ENCODE data around the gene USP24. TPM values are rescaled to one million over a fixed set of nuclear protein-coding genes. Genes with fewer than 3 reads are reported as not detected.

The USP24 gene
- total RNA-seq, 2 donors from 2014 or later = 47.8 to 58.5 TPM

DNA sequence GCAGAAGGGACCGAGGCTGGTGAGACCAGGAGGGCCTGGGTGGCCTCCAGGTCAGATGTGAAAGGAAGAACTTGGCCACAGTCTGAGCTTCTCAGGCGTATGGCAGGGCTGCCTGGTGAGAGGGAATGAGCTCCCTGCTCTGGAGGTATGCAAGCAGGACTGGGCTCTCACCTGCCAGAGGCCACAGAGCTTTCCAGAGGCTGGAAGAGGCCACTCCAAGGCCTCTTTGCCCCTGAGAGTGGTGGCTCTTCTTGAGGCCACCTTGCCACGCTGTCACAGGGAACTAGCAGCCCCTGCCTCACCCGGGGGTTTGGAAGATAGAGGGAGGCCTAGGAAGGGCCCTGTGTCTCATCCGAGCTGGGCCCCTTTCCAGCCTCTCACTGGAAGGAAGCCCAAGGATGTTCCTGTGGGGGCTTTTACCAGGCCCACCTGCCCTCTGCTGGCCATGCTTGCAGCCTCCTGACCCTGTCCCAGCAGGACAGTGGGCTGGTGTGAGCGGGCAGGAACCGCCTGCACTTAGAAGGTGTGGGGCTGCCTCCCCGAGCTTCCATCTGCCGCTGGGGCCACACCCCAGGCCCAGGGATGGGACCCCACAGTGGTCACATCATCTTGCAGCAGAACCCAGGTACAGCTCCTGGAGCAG lies 165.8 kb downstream of the USP24 start:
- ATAC-seq (ENCODE audit: insufficient number of reproducible peaks, low FRiP score, low read depth) (no peak), DNase-seq (ENCODE audit: low spot score) (no peak)
- no peaks in the 10 kb centered on the region for H3K27me3 ChIP-seq (replicated peaks; ENCODE audit: insufficient read depth)
- H3K9me3 ChIP-seq = no peaks in the 10 kb centered on the region
- H3K4me3 ChIP-seq = no peak overlapping the region
- TF ChIP-seq, protein P1, sequence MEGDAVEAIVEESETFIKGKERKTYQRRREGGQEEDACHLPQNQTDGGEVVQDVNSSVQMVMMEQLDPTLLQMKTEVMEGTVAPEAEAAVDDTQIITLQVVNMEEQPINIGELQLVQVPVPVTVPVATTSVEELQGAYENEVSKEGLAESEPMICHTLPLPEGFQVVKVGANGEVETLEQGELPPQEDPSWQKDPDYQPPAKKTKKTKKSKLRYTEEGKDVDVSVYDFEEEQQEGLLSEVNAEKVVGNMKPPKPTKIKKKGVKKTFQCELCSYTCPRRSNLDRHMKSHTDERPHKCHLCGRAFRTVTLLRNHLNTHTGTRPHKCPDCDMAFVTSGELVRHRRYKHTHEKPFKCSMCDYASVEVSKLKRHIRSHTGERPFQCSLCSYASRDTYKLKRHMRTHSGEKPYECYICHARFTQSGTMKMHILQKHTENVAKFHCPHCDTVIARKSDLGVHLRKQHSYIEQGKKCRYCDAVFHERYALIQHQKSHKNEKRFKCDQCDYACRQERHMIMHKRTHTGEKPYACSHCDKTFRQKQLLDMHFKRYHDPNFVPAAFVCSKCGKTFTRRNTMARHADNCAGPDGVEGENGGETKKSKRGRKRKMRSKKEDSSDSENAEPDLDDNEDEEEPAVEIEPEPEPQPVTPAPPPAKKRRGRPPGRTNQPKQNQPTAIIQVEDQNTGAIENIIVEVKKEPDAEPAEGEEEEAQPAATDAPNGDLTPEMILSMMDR (IDR thresholded peaks at IDR 0.05) = no peak
- no peaks in the 10 kb centered on the region for H3K36me3 ChIP-seq
- H3K27ac ChIP-seq = no peak overlapping the region
- no peaks in the 10 kb centered on the region for H3K4me1 ChIP-seq (ENCODE audit: control insufficient read depth in 1 of 2, low read depth in 2 of 2)

GRCh38 chr1:55048453-55049270 lies 166.5 kb downstream of the USP24 start:
- no peak overlapping the region for H3K4me3 ChIP-seq
- no peak overlapping the region for H3K27ac ChIP-seq
- ATAC-seq (ENCODE audit: insufficient number of reproducible peaks, low FRiP score, low read depth) (no peak), DNase-seq (ENCODE audit: low spot score) (no peak)
- no peaks in the 10 kb centered on the region for H3K9me3 ChIP-seq
- no peaks in the 10 kb centered on the region for H3K27me3 ChIP-seq (replicated peaks; ENCODE audit: insufficient read depth)
- TF ChIP-seq, protein P1 (IDR thresholded peaks at IDR 0.05) = no peak
- H3K4me1 ChIP-seq (ENCODE audit: control insufficient read depth in 1 of 2, low read depth in 2 of 2) = no peaks in the 10 kb centered on the region
- no peaks in the 10 kb centered on the region for H3K36me3 ChIP-seq

DNA sequence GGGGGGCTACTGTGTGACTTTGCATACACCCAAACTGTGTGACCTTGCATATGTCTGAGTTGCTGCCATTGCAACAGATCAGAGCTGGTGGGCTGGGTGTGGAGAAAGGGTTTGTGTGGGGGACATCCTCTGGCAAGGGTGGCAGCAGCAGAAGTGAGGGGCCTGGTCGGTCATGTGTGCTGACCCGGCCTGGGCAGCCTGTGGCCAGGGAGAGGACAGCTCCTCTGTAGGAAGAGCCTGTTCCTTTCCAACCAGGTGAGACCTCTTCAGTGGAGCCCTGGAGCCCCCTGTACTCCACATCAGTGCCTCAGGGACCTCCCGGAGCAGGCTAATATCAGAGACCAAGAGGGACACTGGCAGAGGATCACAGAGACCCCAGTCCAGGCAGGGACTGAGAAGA lies 167.6 kb downstream of the USP24 start:
- no peaks in the 10 kb centered on the region for H3K9me3 ChIP-seq
- DNase-seq (ENCODE audit: low spot score) (no peak), ATAC-seq (ENCODE audit: insufficient number of reproducible peaks, low FRiP score, low read depth) (no peak)
- no peaks in the 10 kb centered on the region for H3K36me3 ChIP-seq
- TF ChIP-seq, protein P1 (IDR thresholded peaks at IDR 0.05) = no peak
- H3K27ac ChIP-seq = no peak overlapping the region
- no peaks in the 10 kb centered on the region for H3K4me1 ChIP-seq (ENCODE audit: control insufficient read depth in 1 of 2, low read depth in 2 of 2)
- H3K4me3 ChIP-seq = no peak overlapping the region
- H3K27me3 ChIP-seq (replicated peaks; ENCODE audit: insufficient read depth) = no peaks in the 10 kb centered on the region

GRCh38 chr1:55046871-55047270 lies 168.3 kb downstream of the USP24 start:
- ATAC-seq (ENCODE audit: insufficient number of reproducible peaks, low FRiP score, low read depth) (no peak), DNase-seq (ENCODE audit: low spot score) (no peak)
- Histone ChIP-seq H3K27me3 (replicated peaks; ENCODE audit: insufficient read depth) (no peaks in the 10 kb centered on the region), H3K4me3 (no peak overlapping the region), H3K27ac (no peak overlapping the region), H3K9me3 (no peaks in the 10 kb centered on the region), H3K4me1 (ENCODE audit: control insufficient read depth in 1 of 2, low read depth in 2 of 2) (no peaks in the 10 kb centered on the region), H3K36me3 (no peaks in the 10 kb centered on the region)
- TF ChIP-seq, protein P1 (IDR thresholded peaks at IDR 0.05) = no peak

DNA sequence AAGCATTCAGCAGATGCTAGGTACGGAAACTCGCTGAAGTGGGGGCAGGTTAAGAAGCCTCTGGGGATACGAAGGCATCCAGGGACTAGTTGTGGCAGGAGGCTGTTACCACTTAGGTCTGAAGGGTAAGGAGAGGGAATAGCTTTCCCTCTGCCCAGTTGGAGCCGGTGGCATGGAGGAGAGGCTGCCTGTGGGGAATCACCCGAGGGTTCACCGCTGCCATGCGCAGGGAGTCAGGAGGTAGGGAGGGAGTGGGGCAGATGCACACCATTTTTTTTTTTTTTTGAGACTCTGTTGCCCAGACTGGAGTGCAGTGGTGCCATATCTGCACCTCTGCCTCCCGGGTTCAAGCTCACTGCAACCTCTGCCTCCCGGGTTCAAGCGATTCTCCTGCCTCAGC lies 169.7 kb downstream of the USP24 start:
- Histone ChIP-seq H3K27me3 (replicated peaks; ENCODE audit: insufficient read depth) (no peaks in the 10 kb centered on the region), H3K4me1 (ENCODE audit: control insufficient read depth in 1 of 2, low read depth in 2 of 2) (peaks cover 0 to 2% of the 10 kb centered on the region in 2 donors), H3K27ac (no peak overlapping the region), H3K4me3 (no peak overlapping the region), H3K36me3 (no peaks in the 10 kb centered on the region), H3K9me3 (no peaks in the 10 kb centered on the region)
- ATAC-seq (ENCODE audit: insufficient number of reproducible peaks, low FRiP score, low read depth) (no peak), DNase-seq (ENCODE audit: low spot score) (no peak)
- TF ChIP-seq, protein P1 (IDR thresholded peaks at IDR 0.05) = no peak

Measured in thoracic aorta (tissue), 2 donors.